GM12878 (cell line): ENCODE results near the gene MEF2C. TPM values are rescaled to one million over a fixed set of nuclear protein-coding genes. Genes with fewer than 3 reads are reported as not detected.

Experiments used
- ATAC-seq: fragments of 200-7000 bp; cut with Tn5 transposase; 3 replicates; pipeline ENCODE4 v1.9.1; 2020; ENCODE audit warnings: mild to moderate bottlenecking, moderate library complexity
- BruUV-seq: library from RNA; stranded (reverse); fragments of 400-500 nt; replicated peaks from 2 replicates; lab custom pipeline; 2021; lab: Mats Ljungman, UMichigan
- CTCF ChIA-PET: fragments of 300-600 bp; sonication (Branson Sonifier 250); formaldehyde crosslinking; extraction: SDS; loops from one replicate; lab custom pipeline; 2021; ENCODE audit warnings: inconsistent platforms; lab: Yijun Ruan, JAX
- POLR2A ChIA-PET: fragments of 350-600 bp; formaldehyde crosslinking; extraction: SDS; loops from one replicate; lab custom pipeline; 2021; ENCODE audit warnings: inconsistent platforms; lab: Charles Lee
- RAD21 ChIA-PET: fragments of 300-600 bp; sonication (Branson Sonifier 250); formaldehyde crosslinking; loops from one replicate; lab custom pipeline; 2023; ENCODE audit warnings: antibody characterized with exemption; ENCODE audit not compliant: unreplicated experiment; lab: Charles Lee
- SMC1A ChIA-PET: fragments of 300-600 bp; sonication (Branson Sonifier 250); formaldehyde crosslinking; loops from one replicate; lab custom pipeline; 2023; ENCODE audit not compliant: unreplicated experiment, uncharacterized antibody; lab: Charles Lee
- DNase-seq: peaks from one replicate; pipeline ENCODE4 v3.0.0-alpha.2; 2011; ENCODE audit warnings: low read depth, low spot score
- FAIRE-seq: peaks from 3 replicates; lab custom pipeline; 2011; peaks lifted over from hg19 to GRCh38; lab: Jason Lieb, UNC
- H2AFZ ChIP-seq: 2 replicates; pipeline ENCODE4 v1.6.0; 2011; ENCODE audit warnings: low read depth, low read length, control low read depth; ENCODE audit not compliant: control insufficient read depth
- H3K27ac ChIP-seq: 2 replicates; pipeline ENCODE4 v1.5.1; 2011; ENCODE audit warnings: control low read depth; ENCODE audit not compliant: control insufficient read depth, insufficient read depth
- H3K27me3 ChIP-seq, 2 experiments: replicated peaks in 1 of 2; 2 replicates each; pipeline versions ENCODE4 v1.6.0 to v1.6.1; 2011; ENCODE audit warnings: low read length in 1 of 2; ENCODE audit not compliant: control insufficient read depth in 2 of 2, insufficient read depth in 2 of 2
- H3K36me3 ChIP-seq, 2 experiments: 2 replicates each; pipeline ENCODE4 v1.5.1; 2011; ENCODE audit warnings: low read length in 1 of 2; ENCODE audit not compliant: control insufficient read depth in 2 of 2, insufficient read depth in 2 of 2
- H3K4me1 ChIP-seq: 2 replicates; pipeline ENCODE4 v1.6.1; 2011; ENCODE audit warnings: mild to moderate bottlenecking, low read length, moderate library complexity, mixed read lengths; ENCODE audit not compliant: control insufficient read depth, insufficient read depth
- H3K4me2 ChIP-seq: 2 replicates; pipeline ENCODE4 v1.6.0; 2011; ENCODE audit warnings: control low read depth; ENCODE audit not compliant: control insufficient read depth, insufficient read depth
- H3K4me3 ChIP-seq: fragments of 200-600 bp; sonication (generic); 2 replicates; pipeline ENCODE4 v1.5.1; 2016
- H3K79me2 ChIP-seq: 2 replicates; pipeline ENCODE4 v1.6.0; 2011; ENCODE audit warnings: low read length; ENCODE audit not compliant: control insufficient read depth, insufficient read depth
- H3K9ac ChIP-seq: 2 replicates; pipeline ENCODE4 v1.8.0; 2011; ENCODE audit warnings: low read length, control low read depth, mixed read lengths; ENCODE audit not compliant: control insufficient read depth, insufficient read depth
- H3K9me3 ChIP-seq: replicated peaks from 3 replicates; pipeline ENCODE4 v1.5.1; 2011; ENCODE audit warnings: mild to moderate bottlenecking, low read length; ENCODE audit not compliant: control insufficient read depth, insufficient read depth
- H4K20me1 ChIP-seq: 2 replicates; pipeline ENCODE4 v1.6.0; 2011; ENCODE audit not compliant: control insufficient read depth, insufficient read depth
- CHD4 ChIP-seq: fragments of 200-600 bp; sonication (generic); IDR thresholded peaks from 2 replicates; pipeline ENCODE4 v1.6.1; 2016; ENCODE audit warnings: mild to moderate bottlenecking
- POLR2A ChIP-seq: IDR thresholded peaks from 2 replicates; pipeline ENCODE4 v1.6.1; 2011; ENCODE audit warnings: low read depth, mild to moderate bottlenecking, low read length
- REST ChIP-seq: IDR thresholded peaks from 2 replicates; pipeline ENCODE4 v1.6.1; 2012; ENCODE audit warnings: mild to moderate bottlenecking, low read depth, low read length
- RUNX3 ChIP-seq: IDR thresholded peaks from 2 replicates; pipeline ENCODE4 v1.6.1; 2012; ENCODE audit warnings: low read length, inconsistent platforms
- SKIL ChIP-seq: fragments of 450-650 bp; IDR thresholded peaks from 2 replicates; pipeline ENCODE4 v1.6.1; 2017; ENCODE audit warnings: mild to moderate bottlenecking, low read depth, inconsistent platforms; ENCODE audit not compliant: poor library complexity, severe bottlenecking
- SRF ChIP-seq, 2 experiments: IDR thresholded peaks; 2 replicates each; pipeline ENCODE4 v1.6.1; 2011; ENCODE audit warnings: low read depth in 2 of 2, low read length in 2 of 2, mild to moderate bottlenecking in 1 of 2, moderate library complexity in 1 of 2
- SUPT20H ChIP-seq: IDR thresholded peaks from 2 replicates; pipeline ENCODE4 v1.6.1; 2011; ENCODE audit warnings: low read depth, mild to moderate bottlenecking, low read length, moderate library complexity, borderline replicate concordance; ENCODE audit not compliant: control insufficient read depth
- ZNF24 ChIP-seq: fragments of 450-650 bp; IDR thresholded peaks from 2 replicates; pipeline ENCODE4 v1.6.1; 2017; ENCODE audit warnings: antibody characterized with exemption, mild to moderate bottlenecking
- WGBS: methylation state at CpG from one replicate; pipeline ENCODE4 v1.1.6; 2016; ENCODE audit warnings: low lambda C conversion rate; ENCODE audit not compliant: insufficient replicate concordance, insufficient coverage; ENCODE audit errors: missing lambda C conversion rate; 5-methylcytosine and 5-hydroxymethylcytosine counted together
- in situ Hi-C: fragments of 300-500 bp; cut with MboI; formaldehyde crosslinking; loops from 9 replicates; pipeline ENCODE4 v1.14.3; 2018; ENCODE audit warnings: mixed read lengths
- intact Hi-C: fragments of 100-400 bp; cut with micrococcal nuclease; formaldehyde crosslinking; loops from one replicate; pipeline ENCODE4 v1.14.2; 2022; ENCODE audit not compliant: unreplicated experiment
- polyA plus RNA-seq, 11 experiments: library from polyadenylated mRNA; depleted of rRNA in 4 of 11; unstranded in 6 of 11; stranded (reverse) in 5 of 11; fragments of >200 nt; fragmentation: Nextera tagmentation in 4 of 11; fragmentation: Illumina TruSeq in 1 of 11; extraction: Ambion mirVana in 4 of 11; extraction: Trizol in 1 of 11; gene quantifications; 1 replicate in 1 of 11; 2 replicates in 10 of 11; pipeline versions ENCODE4 v1.2.1 to v1.2.3, GENCODE V29; 2011 to 2016; ENCODE audit warnings: inconsistent platforms in 2 of 11, missing spikeins in 2 of 11, low read depth in 1 of 11
- total RNA-seq, 4 experiments: library from RNA; depleted of rRNA in 3 of 4; stranded (reverse); fragments of >200 nt in 3 of 4; fragmentation: Illumina TruSeq in 1 of 4; extraction: Trizol in 1 of 4; gene quantifications; 2 replicates each; pipeline versions ENCODE4 v1.2.1 to v1.2.3, GENCODE V29; 2013 to 2021

Gene MEF2C
- total and polyA plus RNA-seq, 10 of the 15 experiments (the other 5 are each of a cell fraction or from before 2014, with no cell fraction given), result 104 to 225 (median 180) TPM

GRCh38 chr5:88740604-88741185, 142.3 kb downstream of the MEF2C start:
- SMC1A ChIA-PET, result interaction anchor here (0.7 to 22.4 kb wide), 9 partner anchors 11 to 989 kb away, joined by 3 to 591 read pairs (median 4); no protein-coding TSS in a partner anchor
- FAIRE-seq, result no peak
- Histone ChIP-seq H3K9me3 (peaks cover 3% of the 10 kb centered on the region; the same call in 1 of the 3 replicates), H3K4me2 (no peak overlapping the region), H3K79me2 (peaks cover 19% of the 10 kb centered on the region), H3K4me1 (peaks cover 31% of the 10 kb centered on the region), H3K27me3 (no peaks in the 10 kb centered on the region), H3K4me3 (no peak overlapping the region), H3K36me3 (peaks cover 0 to 41% of the 10 kb centered on the region in 2 experiments), H2AFZ (no peak overlapping the region), H4K20me1 (no peaks in the 10 kb centered on the region), H3K27ac (peak overlapping the region; percentile 65), H3K9ac (no peak overlapping the region)
- in situ Hi-C loops, result no loop called here
- peak; percentile 2; the same call in 1 of the 3 replicates for ATAC-seq
- WGBS, result 3% methylated on average over 5 of the region's 5 CpGs
- CTCF ChIA-PET, result interaction anchor here (0.7 to 3.6 kb wide), 9 partner anchors 11 to 1791 kb away, joined by 3 to 25 read pairs (median 3); no protein-coding TSS in a partner anchor
- no peak for DNase-seq
- intact Hi-C loops, result no loop called here
- BruUV-seq, result no TSS peak
- POLR2A ChIA-PET, result interaction anchor here (1.0 to 1.2 kb wide), 3 partner anchors 16 to 81 kb away, joined by 3 to 4 read pairs (median 3); no protein-coding TSS in a partner anchor
- TF ChIP-seq RUNX3, result 0 out of 2 replicates have a peak, but pooled peaks have one; percentile 24
- TF ChIP-seq ZNF24, result no peak
- RAD21 ChIA-PET, result interaction anchor here (0.6 to 24.9 kb wide), 7 partner anchors 10 to 330 kb away, joined by 3 to 594 read pairs (median 4); no protein-coding TSS in a partner anchor

- intact Hi-C loops, result no loop called here
- SMC1A ChIA-PET, result interaction anchor here (0.6 to 22.4 kb wide), 7 partner anchors 10 to 565 kb away, joined by 3 to 591 read pairs (median 5); no protein-coding TSS in a partner anchor
- BruUV-seq, result no TSS peak
- peaks cover 43% of the 10 kb centered on the region for H3K79me2 ChIP-seq
- no peak overlapping the region for H3K9ac ChIP-seq
- H2AFZ ChIP-seq, result no peak overlapping the region
- H3K36me3 ChIP-seq, result peaks cover 0 to 34% of the 10 kb centered on the region in 2 experiments
- H3K27ac ChIP-seq, result peak overlapping the region; percentile 78
- in situ Hi-C loops, result loop anchor here (5.0 to 10.0 kb wide), 4 partner anchors 88 to 1278 kb away; no protein-coding TSS in a partner anchor
- RAD21 ChIA-PET, result interaction anchor here (1.1 to 24.9 kb wide), 8 partner anchors 10 to 535 kb away, joined by 3 to 594 read pairs (median 5); no protein-coding TSS in a partner anchor
- FAIRE-seq (no peak), DNase-seq (peak; percentile 71), ATAC-seq (peak; percentile 33)
- peaks cover 69% of the 10 kb centered on the region for H3K4me1 ChIP-seq
- H4K20me1 ChIP-seq, result no peaks in the 10 kb centered on the region
- POLR2A ChIA-PET, result interaction anchor here (0.6 to 2.6 kb wide), 3 partner anchors 11 to 578 kb away, joined by 3 to 5 read pairs (median 4); no protein-coding TSS in a partner anchor
- H3K4me2 ChIP-seq, result peak overlapping the region; percentile 40; the same call in 1 of the 2 replicates
- 6% methylated on average over 1 of the region's 2 CpGs for WGBS
- no peaks in the 10 kb centered on the region for H3K27me3 ChIP-seq
- CTCF ChIA-PET, result interaction anchor here (1.0 to 1.3 kb wide), 2 partner anchors 8 to 10 kb away, joined by 3 to 4 read pairs; no protein-coding TSS in a partner anchor
- H3K4me3 ChIP-seq, result no peak overlapping the region
- peaks cover 3% of the 10 kb centered on the region; the same call in 1 of the 3 replicates for H3K9me3 ChIP-seq
- TF ChIP-seq SUPT20H, result no peak
- TF ChIP-seq REST, result no peak
- 0 out of 4 replicates have a peak, but pooled peaks of 1 of the 2 experiments have one; percentile 54 for TF ChIP-seq SRF (IDR thresholded peaks at IDR 0.05; ENCODE audit: low read depth in 2 of 2, low read length in 2 of 2)
- no peak for TF ChIP-seq CHD4
- 0 out of 2 replicates have a peak, but pooled peaks have one; percentile 23 for TF ChIP-seq POLR2A
- no peak for TF ChIP-seq SKIL
These were observed 146.5 kb downstream of the MEF2C start for GRCh38 chr5:88736494-88736893.
